ENCODE results near the gene CIDEA.
"Not testable (repeated sequence)": the region's sequence is repeated elsewhere in the genome, so short reads cannot be mapped to it uniquely, and the experiment has no call there.

DNA sequence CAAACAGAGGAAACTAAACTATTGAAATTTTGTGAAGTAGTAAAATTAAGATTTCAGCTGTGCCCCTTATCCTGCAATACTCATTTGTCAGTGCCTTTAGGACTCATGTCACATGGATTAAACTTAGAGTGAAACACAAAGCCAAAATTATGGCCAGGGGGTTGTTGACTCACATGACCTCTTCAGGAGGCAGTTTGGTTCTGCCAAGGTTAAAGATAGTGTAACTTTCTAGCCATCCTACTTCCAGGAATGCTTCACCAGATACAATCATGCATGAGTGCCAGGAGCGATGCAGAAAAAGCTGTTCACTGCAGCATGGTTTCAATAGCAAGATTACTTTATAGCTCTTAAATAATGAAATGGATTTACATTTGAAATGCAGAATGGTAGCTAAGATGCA lies 41.9 kb upstream of the CIDEA start:
- TF ChIP-seq EZH2 (IDR thresholded peaks at IDR 0.05; ENCODE audit: insufficient read depth, poor library complexity, severe bottlenecking); EZH2phosphoT487 (IDR thresholded peaks at IDR 0.05; ENCODE audit: insufficient read depth, low read depth): not testable (repeated sequence)

Measured in GM23248 (cell line).